Measurements from ENCODE around the gene GRID1. TPM values are rescaled to one million over a fixed set of nuclear protein-coding genes. Genes with fewer than 3 reads are reported as not detected.

Gene GRID1
- total RNA-seq, 1 experiment from 2014 or later: 0.07 TPM

- Histone ChIP-seq H3K36me3 (ENCODE audit: insufficient read depth, low read length) (no peaks in the 10 kb centered on the region), H3K9me3 (ENCODE audit: low read length) (no peaks in the 10 kb centered on the region), H3K4me2 (ENCODE audit: low read depth, low read length, poor library complexity, severe bottlenecking) (no peak overlapping the region), H3K27me3 (ENCODE audit: low read length) (no peaks in the 10 kb centered on the region), H2AFZ (ENCODE audit: low read length) (no peak overlapping the region), H3K4me1 (ENCODE audit: low read length) (no peaks in the 10 kb centered on the region), H4K20me1 (ENCODE audit: insufficient read depth, low read depth, low read length) (no peaks in the 10 kb centered on the region), H3K79me2 (ENCODE audit: low read length) (no peaks in the 10 kb centered on the region), H3K9me2 (replicated peaks; ENCODE audit: insufficient read depth, low read length) (no peaks in the 10 kb centered on the region), H3K4me3 (ENCODE audit: low read length) (no peak overlapping the region), H3K27ac (ENCODE audit: low read length) (no peak overlapping the region), H3K9ac (ENCODE audit: low read length) (no peak overlapping the region)
- DNase-seq: no peak
These were observed 135.9 kb downstream of the GRID1 start for GRCh38 chr10:86230557-86231180.

GRCh38 chr10:86229811-86230556 lies 136.6 kb downstream of the GRID1 start:
- no peak overlapping the region for H3K4me3 ChIP-seq (ENCODE audit: low read length)
- H3K4me2 ChIP-seq (ENCODE audit: low read depth, low read length, poor library complexity, severe bottlenecking): no peak overlapping the region
- no peak for DNase-seq
- no peaks in the 10 kb centered on the region for H3K9me3 ChIP-seq (ENCODE audit: low read length)
- H3K36me3 ChIP-seq (ENCODE audit: insufficient read depth, low read length): no peaks in the 10 kb centered on the region
- H2AFZ ChIP-seq (ENCODE audit: low read length): no peak overlapping the region
- H3K9ac ChIP-seq (ENCODE audit: low read length): no peak overlapping the region
- no peaks in the 10 kb centered on the region for H3K79me2 ChIP-seq (ENCODE audit: low read length)
- H3K27ac ChIP-seq (ENCODE audit: low read length): no peak overlapping the region
- no peaks in the 10 kb centered on the region for H3K4me1 ChIP-seq (ENCODE audit: low read length)
- H3K9me2 ChIP-seq (replicated peaks; ENCODE audit: insufficient read depth, low read length): no peaks in the 10 kb centered on the region
- no peaks in the 10 kb centered on the region for H4K20me1 ChIP-seq (ENCODE audit: insufficient read depth, low read depth, low read length)
- H3K27me3 ChIP-seq (ENCODE audit: low read length): no peaks in the 10 kb centered on the region

DNA sequence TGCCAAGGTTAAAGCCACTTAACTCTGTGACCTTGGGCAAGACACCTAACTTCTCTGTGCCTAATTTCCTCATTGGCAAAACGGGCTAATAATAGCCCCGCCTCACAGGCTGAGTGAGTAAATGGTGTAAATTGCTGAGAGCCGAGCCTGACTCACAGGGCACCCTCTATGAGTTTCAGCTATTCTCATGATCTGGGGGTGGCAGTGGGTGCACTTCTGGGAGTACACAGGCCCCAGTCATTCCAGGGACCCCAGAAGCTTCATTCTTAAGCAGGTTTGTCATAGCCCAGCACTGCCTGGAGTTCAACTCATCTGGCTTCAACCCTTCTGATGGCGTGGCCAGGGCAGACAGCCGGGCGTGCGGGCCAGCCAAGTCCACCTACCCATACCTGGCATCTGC lies 137.2 kb downstream of the GRID1 start:
- H3K4me2 ChIP-seq (ENCODE audit: low read depth, low read length, poor library complexity, severe bottlenecking): no peak overlapping the region
- no peaks in the 10 kb centered on the region for H3K4me1 ChIP-seq (ENCODE audit: low read length)
- no peaks in the 10 kb centered on the region for H3K27me3 ChIP-seq (ENCODE audit: low read length)
- DNase-seq: no peak
- H4K20me1 ChIP-seq (ENCODE audit: insufficient read depth, low read depth, low read length): no peaks in the 10 kb centered on the region
- H2AFZ ChIP-seq (ENCODE audit: low read length): no peak overlapping the region
- H3K9me2 ChIP-seq (replicated peaks; ENCODE audit: insufficient read depth, low read length): no peaks in the 10 kb centered on the region
- no peaks in the 10 kb centered on the region for H3K9me3 ChIP-seq (ENCODE audit: low read length)
- no peak overlapping the region for H3K4me3 ChIP-seq (ENCODE audit: low read length)
- H3K79me2 ChIP-seq (ENCODE audit: low read length): no peaks in the 10 kb centered on the region
- H3K9ac ChIP-seq (ENCODE audit: low read length): no peak overlapping the region
- no peaks in the 10 kb centered on the region for H3K36me3 ChIP-seq (ENCODE audit: insufficient read depth, low read length)
- H3K27ac ChIP-seq (ENCODE audit: low read length): no peak overlapping the region

- Histone ChIP-seq H3K79me2 (ENCODE audit: low read length) (no peaks in the 10 kb centered on the region), H3K36me3 (ENCODE audit: insufficient read depth, low read length) (no peaks in the 10 kb centered on the region), H2AFZ (ENCODE audit: low read length) (no peak overlapping the region), H3K27ac (ENCODE audit: low read length) (no peak overlapping the region), H3K4me2 (ENCODE audit: low read depth, low read length, poor library complexity, severe bottlenecking) (no peak overlapping the region), H3K4me3 (ENCODE audit: low read length) (no peak overlapping the region), H3K9ac (ENCODE audit: low read length) (no peak overlapping the region), H3K9me2 (replicated peaks; ENCODE audit: insufficient read depth, low read length) (no peaks in the 10 kb centered on the region), H4K20me1 (ENCODE audit: insufficient read depth, low read depth, low read length) (no peaks in the 10 kb centered on the region), H3K9me3 (ENCODE audit: low read length) (no peaks in the 10 kb centered on the region), H3K27me3 (ENCODE audit: low read length) (no peaks in the 10 kb centered on the region), H3K4me1 (ENCODE audit: low read length) (no peaks in the 10 kb centered on the region)
- no peak for DNase-seq
These were observed 138.9 kb downstream of the GRID1 start for GRCh38 chr10:86227501-86228258.

DNA sequence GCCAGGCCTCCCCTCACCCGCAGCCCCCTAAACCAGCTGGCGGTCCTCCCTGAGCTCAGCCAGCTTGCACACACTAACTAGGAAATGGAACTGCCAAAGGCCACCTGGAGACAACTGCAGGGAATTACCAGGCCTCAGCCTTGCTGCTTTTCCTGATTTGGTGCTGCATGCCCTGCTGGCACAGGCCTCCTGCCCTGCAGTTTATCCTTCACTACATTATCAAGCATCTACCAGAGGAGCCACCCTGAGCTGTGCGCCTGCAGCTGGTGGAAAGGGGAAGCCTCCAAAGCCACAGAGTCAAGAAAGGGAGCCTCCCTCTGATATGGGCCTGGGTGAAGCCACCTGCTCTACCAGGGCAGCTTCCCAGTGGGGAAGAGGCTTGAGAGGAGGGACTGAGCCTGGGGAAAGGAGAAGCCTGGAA lies 139.8 kb downstream of the GRID1 start:
- H3K36me3 ChIP-seq (ENCODE audit: insufficient read depth, low read length): no peaks in the 10 kb centered on the region

DNA sequence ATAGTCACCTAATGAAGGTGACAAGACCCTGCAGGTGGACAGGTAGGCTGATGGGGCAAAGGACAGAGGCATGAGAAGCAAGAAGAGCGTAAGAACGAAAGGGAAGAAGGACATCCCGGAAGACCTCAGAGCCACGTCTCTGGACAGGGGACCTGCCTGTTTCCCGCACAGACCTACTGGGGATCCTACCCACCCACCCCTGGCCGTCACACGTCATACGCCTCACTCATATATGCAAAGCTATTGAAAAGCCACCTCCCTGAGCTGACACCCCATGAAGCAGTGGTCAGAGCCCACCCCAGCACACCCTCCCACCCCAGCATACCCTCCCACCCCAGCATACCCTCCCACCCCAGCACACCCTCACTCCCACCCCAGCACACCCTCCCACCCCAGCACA lies 140.6 kb downstream of the GRID1 start:
- Histone ChIP-seq H2AFZ (ENCODE audit: low read length) (no peak overlapping the region), H3K4me2 (ENCODE audit: low read depth, low read length, poor library complexity, severe bottlenecking) (no peak overlapping the region), H3K4me1 (ENCODE audit: low read length) (no peaks in the 10 kb centered on the region), H3K9me3 (ENCODE audit: low read length) (no peaks in the 10 kb centered on the region), H3K79me2 (ENCODE audit: low read length) (no peaks in the 10 kb centered on the region), H3K9ac (ENCODE audit: low read length) (no peak overlapping the region), H3K27ac (ENCODE audit: low read length) (no peak overlapping the region), H3K9me2 (replicated peaks; ENCODE audit: insufficient read depth, low read length) (no peaks in the 10 kb centered on the region), H3K27me3 (ENCODE audit: low read length) (no peaks in the 10 kb centered on the region), H3K4me3 (ENCODE audit: low read length) (no peak overlapping the region), H3K36me3 (ENCODE audit: insufficient read depth, low read length) (no peaks in the 10 kb centered on the region), H4K20me1 (ENCODE audit: insufficient read depth, low read depth, low read length) (no peaks in the 10 kb centered on the region)
- no peak for DNase-seq

More for the DNA sequence above, 139.8 kb downstream of the GRID1 start:
- Histone ChIP-seq H3K4me3 (ENCODE audit: low read length) (no peak overlapping the region), H4K20me1 (ENCODE audit: insufficient read depth, low read depth, low read length) (no peaks in the 10 kb centered on the region), H3K4me2 (ENCODE audit: low read depth, low read length, poor library complexity, severe bottlenecking) (no peak overlapping the region), H3K4me1 (ENCODE audit: low read length) (no peaks in the 10 kb centered on the region), H2AFZ (ENCODE audit: low read length) (no peak overlapping the region), H3K9me3 (ENCODE audit: low read length) (no peaks in the 10 kb centered on the region), H3K27me3 (ENCODE audit: low read length) (no peaks in the 10 kb centered on the region), H3K9ac (ENCODE audit: low read length) (no peak overlapping the region), H3K79me2 (ENCODE audit: low read length) (no peaks in the 10 kb centered on the region), H3K9me2 (replicated peaks; ENCODE audit: insufficient read depth, low read length) (no peaks in the 10 kb centered on the region), H3K27ac (ENCODE audit: low read length) (no peak overlapping the region)
- no peak for DNase-seq

GRCh38 chr10:86225103-86225782 lies 141.4 kb downstream of the GRID1 start:
- Histone ChIP-seq H3K79me2 (ENCODE audit: low read length) (no peaks in the 10 kb centered on the region), H3K4me1 (ENCODE audit: low read length) (no peaks in the 10 kb centered on the region), H3K4me2 (ENCODE audit: low read depth, low read length, poor library complexity, severe bottlenecking) (no peak overlapping the region), H2AFZ (ENCODE audit: low read length) (no peak overlapping the region), H3K9ac (ENCODE audit: low read length) (no peak overlapping the region), H4K20me1 (ENCODE audit: insufficient read depth, low read depth, low read length) (no peaks in the 10 kb centered on the region), H3K9me2 (replicated peaks; ENCODE audit: insufficient read depth, low read length) (no peaks in the 10 kb centered on the region), H3K27me3 (ENCODE audit: low read length) (no peaks in the 10 kb centered on the region), H3K27ac (ENCODE audit: low read length) (no peak overlapping the region), H3K4me3 (ENCODE audit: low read length) (no peak overlapping the region), H3K36me3 (ENCODE audit: insufficient read depth, low read length) (no peaks in the 10 kb centered on the region), H3K9me3 (ENCODE audit: low read length) (no peaks in the 10 kb centered on the region)
- no peak for DNase-seq

Data from Karpas-422 (cell line).